IMR-90 (cell line): ENCODE data around the gene PRRG1. TPM values are rescaled to one million over a fixed set of nuclear protein-coding genes. Genes with fewer than 3 reads are reported as not detected.

Experiments
- ATAC-seq: fragments of 200-7000 bp; cut with Tn5 transposase; 2 replicates; pipeline ENCODE4 v1.9.1; 2020; ENCODE audit warnings: low read depth, mild to moderate bottlenecking, moderate library complexity
- BruUV-seq: library from RNA; stranded (reverse); fragments of 400-500 nt; replicated peaks from 2 replicates; lab custom pipeline; 2021; lab: Mats Ljungman, UMichigan
- CTCF ChIA-PET: fragments of 300-600 bp; formaldehyde crosslinking; extraction: SDS; loops from one replicate; lab custom pipeline; 2021; ENCODE audit warnings: antibody characterized with exemption; lab: Yijun Ruan, JAX
- POLR2A ChIA-PET: fragments of 300-600 bp; sonication (Branson Sonifier 250); formaldehyde crosslinking; loops from one replicate; lab custom pipeline; 2022; ENCODE audit warnings: antibody characterized with exemption; ENCODE audit not compliant: unreplicated experiment; lab: Charles Lee
- DNase-seq: peaks from one replicate; pipeline ENCODE4 v3.0.0; 2013
- H2AFZ ChIP-seq: replicated peaks from 2 replicates; pipeline ENCODE3; 2013; ENCODE audit warnings: low read length, mild to moderate bottlenecking; ENCODE audit not compliant: poor library complexity
- H2AK5ac ChIP-seq: 2 replicates; pipeline ENCODE4 v1.6.1; 2013; ENCODE audit warnings: low read depth, low read length, inconsistent platforms
- H2AK9ac ChIP-seq: replicated peaks from 2 replicates; pipeline ENCODE3; 2013; ENCODE audit warnings: mild to moderate bottlenecking, low read depth, low read length, moderate library complexity; ENCODE audit not compliant: poor library complexity
- H2BK120ac ChIP-seq: 2 replicates; pipeline ENCODE4 v1.6.1; 2013; ENCODE audit warnings: low read depth, low read length, inconsistent platforms
- H2BK15ac ChIP-seq: 3 replicates; pipeline ENCODE4 v1.6.1; 2013; ENCODE audit warnings: low read depth, low read length, inconsistent platforms
- H2BK20ac ChIP-seq: 2 replicates; pipeline ENCODE4 v1.6.1; 2013; ENCODE audit warnings: low read depth, mild to moderate bottlenecking, inconsistent platforms, low read length, moderate library complexity
- H2BK5ac ChIP-seq: 2 replicates; pipeline ENCODE4 v1.6.1; 2013; ENCODE audit warnings: mild to moderate bottlenecking, low read depth, low read length, inconsistent platforms; ENCODE audit not compliant: poor library complexity, severe bottlenecking
- H3K14ac ChIP-seq: replicated peaks from 2 replicates; pipeline ENCODE4 v1.6.1; 2013; ENCODE audit warnings: low read depth, low read length, inconsistent platforms
- H3K18ac ChIP-seq: 2 replicates; pipeline ENCODE4 v1.6.1; 2013; ENCODE audit warnings: low read depth, low read length, control low read depth
- H3K23ac ChIP-seq: 2 replicates; pipeline ENCODE4 v1.6.1; 2013; ENCODE audit warnings: low read depth, low read length, inconsistent platforms
- H3K27ac ChIP-seq: 2 replicates; pipeline ENCODE4 v1.5.1; 2013; ENCODE audit warnings: mild to moderate bottlenecking, control low read depth, low read length; ENCODE audit not compliant: insufficient read depth
- H3K27me3 ChIP-seq: 2 replicates; pipeline ENCODE4 v1.6.1; 2013; ENCODE audit warnings: low read length; ENCODE audit not compliant: control insufficient read depth, insufficient read depth
- H3K36me3 ChIP-seq: 2 replicates; pipeline ENCODE4 v1.6.1; 2013; ENCODE audit warnings: low read length, mixed read lengths; ENCODE audit not compliant: control insufficient read depth, insufficient read depth
- H3K4ac ChIP-seq: 2 replicates; pipeline ENCODE4 v1.6.1; 2013; ENCODE audit warnings: low read depth, low read length, inconsistent platforms
- H3K4me1 ChIP-seq: 2 replicates; pipeline ENCODE4 v1.6.1; 2013; ENCODE audit warnings: low read length, mixed read lengths; ENCODE audit not compliant: control insufficient read depth, insufficient read depth
- H3K4me2 ChIP-seq: 2 replicates; pipeline ENCODE4 v1.6.1; 2013; ENCODE audit warnings: low read depth, mild to moderate bottlenecking, control low read depth, low read length, moderate library complexity
- H3K4me3 ChIP-seq: 2 replicates; pipeline ENCODE4 v1.5.1; 2013; ENCODE audit warnings: low read depth, mild to moderate bottlenecking, control low read depth, low read length, moderate library complexity; ENCODE audit not compliant: insufficient read depth
- H3K56ac ChIP-seq: 2 replicates; pipeline ENCODE4 v1.6.1; 2013; ENCODE audit warnings: low read length, inconsistent platforms; ENCODE audit not compliant: insufficient read depth; ENCODE audit errors: extremely low read depth
- H3K79me1 ChIP-seq, 2 experiments: 2 replicates each; pipeline ENCODE4 v1.6.1; 2013; ENCODE audit warnings: low read length in 2 of 2, inconsistent platforms in 1 of 2, low read depth in 1 of 2
- H3K9ac ChIP-seq: 2 replicates; pipeline ENCODE4 v1.6.1; 2013; ENCODE audit warnings: low read depth, low read length, control low read depth
- H3K9me1 ChIP-seq: 2 replicates; pipeline ENCODE4 v1.6.1; 2013; ENCODE audit warnings: low read length, inconsistent platforms; ENCODE audit not compliant: insufficient read depth
- H3K9me3 ChIP-seq: 2 replicates; pipeline ENCODE4 v1.6.1; 2013; ENCODE audit warnings: low read length; ENCODE audit not compliant: control insufficient read depth, insufficient read depth
- H4K20me1 ChIP-seq: 2 replicates; pipeline ENCODE4 v1.6.1; 2013; ENCODE audit warnings: low read length, inconsistent platforms; ENCODE audit not compliant: insufficient read depth
- H4K5ac ChIP-seq: 2 replicates; pipeline ENCODE4 v1.6.1; 2013; ENCODE audit warnings: mild to moderate bottlenecking, low read depth, low read length, control low read depth
- H4K8ac ChIP-seq, 2 experiments: 2 replicates each; pipeline ENCODE4 v1.6.1; 2013; ENCODE audit warnings: low read depth in 2 of 2, low read length in 2 of 2, control low read depth in 1 of 2, inconsistent platforms in 1 of 2
- H4K91ac ChIP-seq: 2 replicates; pipeline ENCODE4 v1.6.1; 2013; ENCODE audit warnings: low read depth, low read length, inconsistent platforms; ENCODE audit not compliant: insufficient read depth
- BHLHE40 ChIP-seq: fragments of 150-350 bp; IDR thresholded peaks from 2 replicates; pipeline ENCODE4 v1.6.1; 2016; ENCODE audit warnings: mild to moderate bottlenecking, low read depth, low read length
- CEBPB ChIP-seq: IDR thresholded peaks from 2 replicates; pipeline ENCODE4 v1.6.1; 2012; ENCODE audit warnings: low read depth, low read length, improper control_type of control experiment
- CHD1 ChIP-seq: IDR thresholded peaks from 2 replicates; pipeline ENCODE4 v1.6.1; 2012; ENCODE audit warnings: low read depth, low read length, improper control_type of control experiment
- CTCF ChIP-seq: conservative IDR thresholded peaks from 2 replicates; pipeline ENCODE4 v1.5.1; 2012; ENCODE audit warnings: mild to moderate bottlenecking, low read depth, low read length, improper control_type of control experiment
- ELK1 ChIP-seq: fragments of 150-350 bp; IDR thresholded peaks from 2 replicates; pipeline ENCODE4 v1.6.1; 2016; ENCODE audit warnings: low read depth, mild to moderate bottlenecking, low read length, moderate library complexity, borderline replicate concordance
- FOS ChIP-seq: fragments of 150-350 bp; IDR thresholded peaks from 2 replicates; pipeline ENCODE4 v1.6.1; 2016; ENCODE audit warnings: low read depth, low read length
- MAFK ChIP-seq: IDR thresholded peaks from 2 replicates; pipeline ENCODE4 v1.6.1; 2012; ENCODE audit warnings: low read depth, low read length, improper control_type of control experiment
- MAZ ChIP-seq: IDR thresholded peaks from 2 replicates; pipeline ENCODE4 v1.6.1; 2012; ENCODE audit warnings: low read depth, mild to moderate bottlenecking, low read length, improper control_type of control experiment, moderate library complexity, borderline replicate concordance
- MXI1 ChIP-seq: IDR thresholded peaks from 2 replicates; pipeline ENCODE4 v1.6.1; 2012; ENCODE audit warnings: low read depth, mild to moderate bottlenecking, low read length, moderate library complexity, borderline replicate concordance
- NFE2L2 ChIP-seq: fragments of 150-350 bp; IDR thresholded peaks from 2 replicates; pipeline ENCODE4 v1.6.1; 2016; ENCODE audit warnings: low read depth, mild to moderate bottlenecking, low read length
- POLR2A ChIP-seq: IDR thresholded peaks from 2 replicates; pipeline ENCODE4 v1.6.1; 2012; ENCODE audit warnings: mild to moderate bottlenecking, low read depth, low read length
- RAD21 ChIP-seq: IDR thresholded peaks from 2 replicates; pipeline ENCODE4 v1.6.1; 2012; ENCODE audit warnings: low read length, improper control_type of control experiment
- RCOR1 ChIP-seq: IDR thresholded peaks from 2 replicates; pipeline ENCODE4 v1.6.1; 2012; ENCODE audit warnings: mild to moderate bottlenecking, low read length, improper control_type of control experiment; ENCODE audit not compliant: insufficient replicate concordance
- RFX5 ChIP-seq: IDR thresholded peaks from 2 replicates; pipeline ENCODE4 v1.8.0; 2012; ENCODE audit warnings: low read depth, mild to moderate bottlenecking, low read length, moderate library complexity
- SMC3 ChIP-seq: fragments of 150-350 bp; IDR thresholded peaks from 2 replicates; pipeline ENCODE4 v1.6.1; 2016; ENCODE audit warnings: low read depth, mild to moderate bottlenecking, antibody characterized with exemption, low read length, moderate library complexity
- USF2 ChIP-seq: fragments of 150-350 bp; IDR thresholded peaks from 2 replicates; pipeline ENCODE4 v1.6.1; 2017; ENCODE audit warnings: mild to moderate bottlenecking, antibody characterized with exemption, low read length, low read depth
- WGBS, 2 experiments: methylation state at CpG; one replicate each; pipeline versions ENCODE4 v1.1.5 to v1.1.7; 2013; ENCODE audit warnings: missing lambda C conversion rate in 2 of 2; ENCODE audit not compliant: insufficient read length in 1 of 2; ENCODE audit errors: extremely low coverage in 2 of 2; 5-methylcytosine and 5-hydroxymethylcytosine counted together
- dilution Hi-C: fragments of 300-500 bp; cut with HindIII; formaldehyde crosslinking; loops from one replicate; pipeline ENCODE4 v1.14.3; 2018; ENCODE audit warnings: low sequenced_read_pairs; ENCODE audit not compliant: unreplicated experiment
- in situ Hi-C: fragments of 300-500 bp; cut with MboI; formaldehyde crosslinking; loops from 3 replicates; pipeline ENCODE4 v1.14.3; 2019; ENCODE audit warnings: low sequenced_read_pairs, inconsistent platforms, mixed read lengths
- intact Hi-C: fragments of 100-400 bp; cut with micrococcal nuclease; formaldehyde crosslinking; loops from 2 replicates; pipeline ENCODE4 v1.10.0; 2022
- polyA plus RNA-seq, 3 experiments: library from polyadenylated mRNA; depleted of rRNA; stranded (reverse); fragments of >200 nt; gene quantifications; 2 replicates each; pipeline ENCODE4 v1.2.3, GENCODE V29; 2012; ENCODE audit warnings: low replicate concordance in 1 of 3
- total RNA-seq: library from RNA; depleted of rRNA; stranded (reverse); fragments of >200 nt; gene quantifications from 2 replicates; pipeline ENCODE4 v1.2.3, GENCODE V29; 2012

The PRRG1 gene
- total and polyA plus RNA-seq, 2 of the 4 experiments (the other 2 are of a cell fraction): 9.0 to 11.1 TPM

- WGBS, 2 experiments: 100% methylated on average over 1 of the region's 6 CpGs; no CpG with 5 or more reads in 1 of the 2 experiments
- ChIA-PET CTCF (no interaction called here), POLR2A (no interaction called here)
- BruUV-seq: no TSS peak
- H3K18ac ChIP-seq: no peak overlapping the region
- no peak overlapping the region for H2BK15ac ChIP-seq
- in situ Hi-C loops (no loop called here), dilution Hi-C loops (no loop called here), intact Hi-C loops (no loop called here)
- no peak overlapping the region for H2BK20ac ChIP-seq
- H4K8ac ChIP-seq: no peak overlapping the region
- no peaks in the 10 kb centered on the region for H3K9me3 ChIP-seq
- no peak overlapping the region for H3K4ac ChIP-seq
- H3K27me3 ChIP-seq: no peaks in the 10 kb centered on the region
- ATAC-seq (no peak), DNase-seq (no peak)
- no peak overlapping the region for H3K4me2 ChIP-seq
- no peak overlapping the region for H3K56ac ChIP-seq
- H3K23ac ChIP-seq: no peak overlapping the region
- no peak for TF ChIP-seq CEBPB
- no peak for TF ChIP-seq MXI1
- TF ChIP-seq MAFK: no peak
- no peak for TF ChIP-seq RAD21
- no peak for TF ChIP-seq SMC3
- no peak for TF ChIP-seq USF2
- no peak for TF ChIP-seq POLR2A
- TF ChIP-seq NFE2L2: no peak
- TF ChIP-seq MAZ: no peak
- TF ChIP-seq CHD1: no peak
- TF ChIP-seq ELK1: no peak
- TF ChIP-seq BHLHE40: no peak
- TF ChIP-seq RFX5: no peak
- TF ChIP-seq RCOR1: no peak
- no peak for TF ChIP-seq CTCF
- TF ChIP-seq FOS: no peak
- no peak overlapping the region for H2AK9ac ChIP-seq
- H2BK120ac ChIP-seq: no peak overlapping the region
- H3K9ac ChIP-seq: no peak overlapping the region
- H2AFZ ChIP-seq: no peak overlapping the region
- no peaks in the 10 kb centered on the region for H3K79me1 ChIP-seq
- H3K14ac ChIP-seq: no peak overlapping the region
- peaks cover 2% of the 10 kb centered on the region; the same call in 1 of the 2 replicates for H3K36me3 ChIP-seq
- no peak overlapping the region for H4K5ac ChIP-seq
- H3K4me1 ChIP-seq: no peaks in the 10 kb centered on the region
- H2BK5ac ChIP-seq: no peak overlapping the region
- H3K4me3 ChIP-seq: no peak overlapping the region
- H3K27ac ChIP-seq: no peak overlapping the region
- no peaks in the 10 kb centered on the region for H4K20me1 ChIP-seq
- H3K9me1 ChIP-seq: no peaks in the 10 kb centered on the region
- H4K91ac ChIP-seq: no peak overlapping the region
- no peak overlapping the region for H2AK5ac ChIP-seq
These were observed 123.7 kb downstream of the PRRG1 start for GRCh38 chrX:37472836-37473235.
